ENCODE measurements around the gene PRR20G. TPM values are rescaled to one million over a fixed set of nuclear protein-coding genes. Genes with fewer than 3 reads are reported as not detected.

PRR20G gene
- total RNA-seq, result not detected
- polyA plus RNA-seq (2013, experiment 1 of 2), result not detected
- not detected for polyA plus RNA-seq (2013, experiment 2 of 2)
- 0 to 0.08 (median 0) reads per million in 172 experiments for total RNA-seq

DNA sequence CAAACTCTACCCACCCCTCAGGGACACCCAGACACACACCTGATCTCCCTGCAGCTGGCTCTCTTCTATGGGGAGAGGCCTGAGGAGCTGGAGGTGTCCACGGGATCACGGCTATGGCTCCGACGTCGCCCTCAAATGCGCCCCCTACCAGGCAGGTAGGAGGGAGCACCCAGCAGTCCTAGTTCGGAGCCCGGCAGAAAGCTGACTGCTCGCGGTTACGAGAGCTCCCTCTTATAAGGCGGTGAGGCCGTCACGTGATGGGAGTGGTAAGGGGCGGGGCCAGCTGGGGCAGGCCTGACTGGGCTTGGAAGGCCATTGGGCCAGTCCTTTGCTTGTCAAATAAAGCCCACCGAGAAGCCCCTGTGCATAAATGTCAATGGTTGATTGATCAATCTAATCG, at the start of gene PRR20G:
TSS of gene PRR20G (minus strand) at position 207 of the 400 bp plus-strand sequence. CDS start 681 bp downstream, outside the sequence.
- H3K27ac Mint-ChIP-seq, result no peak within 1 kb of the TSS
- DNase-seq (no peak), ATAC-seq (ENCODE audit: poor library complexity) (no peak)
- Histone ChIP-seq H3K27me3 (ENCODE audit: control insufficient read depth in 1 of 2, insufficient read depth in 2 of 2, low read length in 2 of 2) (peaks cover 0 to 3% of the 10 kb centered on the region in 2 experiments), H3K4me3 (ENCODE audit: low read length) (no peak within 1 kb of the TSS), H3K27ac (ENCODE audit: low read depth in 1 of 2, low read length in 2 of 2) (no peak within 1 kb of the TSS), H3K36me3 (ENCODE audit: insufficient read depth, low read length) (no peaks in the 10 kb centered on the region), H3K4me1 (ENCODE audit: insufficient read depth, low read length) (no peaks in the 10 kb centered on the region), H3K9me3 (ENCODE audit: control insufficient read depth in 1 of 2, insufficient read depth in 1 of 2, low read length in 2 of 2) (peaks cover 0 to 32% of the 10 kb centered on the region in 2 experiments)
- intact Hi-C loops (cut with DNase I, micrococcal nuclease), result no loop called here
- no peak for TF ChIP-seq CTCF (IDR thresholded peaks at IDR 0.05)
- peaks cover 17% of the 10 kb centered on the region for H3K27me3 Mint-ChIP-seq
- H3K4me1 Mint-ChIP-seq (ENCODE audit: low read depth), result no peaks in the 10 kb centered on the region
- ChIA-PET POLR2A (no interaction called here), CTCF (no interaction called here)
- H3K9me3 Mint-ChIP-seq, result peaks cover 6% of the 10 kb centered on the region
- H3K36me3 Mint-ChIP-seq (ENCODE audit: low read depth), result no peaks in the 10 kb centered on the region
- no peak within 1 kb of the TSS for H3K4me3 Mint-ChIP-seq

DNA sequence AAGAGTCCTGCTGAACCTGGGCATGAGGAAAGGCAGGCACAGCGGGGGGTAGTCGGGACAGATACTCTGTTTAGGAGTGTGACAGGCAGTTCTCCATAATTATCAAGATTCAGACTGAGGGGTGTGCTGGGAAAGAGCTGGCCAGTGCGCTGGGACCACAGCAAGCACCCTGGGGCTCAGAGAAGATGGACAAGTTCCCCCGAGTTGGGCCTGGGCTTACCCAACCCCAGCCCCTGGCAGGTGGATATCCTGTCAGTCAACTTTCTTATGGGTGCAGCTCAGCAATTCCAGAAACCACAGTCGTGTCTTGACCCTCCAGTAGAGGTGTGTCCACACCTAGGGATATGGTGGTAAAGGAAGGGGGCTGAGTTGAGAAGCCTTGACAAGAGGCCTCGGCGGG, 49.2 kb upstream of the PRR20G start:
- H3K27me3 Mint-ChIP-seq, result peaks cover 47% of the 10 kb centered on the region
- Histone ChIP-seq H3K36me3 (ENCODE audit: insufficient read depth, low read length) (no peaks in the 10 kb centered on the region), H3K27me3 (ENCODE audit: control insufficient read depth in 1 of 2, insufficient read depth in 2 of 2, low read length in 2 of 2) (peaks cover 9 to 29% of the 10 kb centered on the region in 2 experiments), H3K27ac (ENCODE audit: low read depth in 1 of 2, low read length in 2 of 2) (no peak overlapping the region), H3K9me3 (ENCODE audit: control insufficient read depth in 1 of 2, insufficient read depth in 1 of 2, low read length in 2 of 2) (peaks cover 11 to 28% of the 10 kb centered on the region in 2 experiments), H3K4me3 (ENCODE audit: low read length) (no peak overlapping the region), H3K4me1 (ENCODE audit: insufficient read depth, low read length) (no peaks in the 10 kb centered on the region)
- CTCF ChIA-PET, result no interaction called here
- peaks cover 14% of the 10 kb centered on the region for H3K9me3 Mint-ChIP-seq
- POLR2A ChIA-PET, result no interaction called here
- no peaks in the 10 kb centered on the region for H3K36me3 Mint-ChIP-seq (ENCODE audit: low read depth)
- intact Hi-C loops (cut with DNase I, micrococcal nuclease), result no loop called here
- H3K4me1 Mint-ChIP-seq (ENCODE audit: low read depth), result no peaks in the 10 kb centered on the region
- no peak overlapping the region for H3K27ac Mint-ChIP-seq
- no peak for ATAC-seq (ENCODE audit: poor library complexity)
- H3K4me3 Mint-ChIP-seq, result no peak overlapping the region
- DNase-seq, result no peak
- no peak for TF ChIP-seq CTCF (IDR thresholded peaks at IDR 0.05)

DNA sequence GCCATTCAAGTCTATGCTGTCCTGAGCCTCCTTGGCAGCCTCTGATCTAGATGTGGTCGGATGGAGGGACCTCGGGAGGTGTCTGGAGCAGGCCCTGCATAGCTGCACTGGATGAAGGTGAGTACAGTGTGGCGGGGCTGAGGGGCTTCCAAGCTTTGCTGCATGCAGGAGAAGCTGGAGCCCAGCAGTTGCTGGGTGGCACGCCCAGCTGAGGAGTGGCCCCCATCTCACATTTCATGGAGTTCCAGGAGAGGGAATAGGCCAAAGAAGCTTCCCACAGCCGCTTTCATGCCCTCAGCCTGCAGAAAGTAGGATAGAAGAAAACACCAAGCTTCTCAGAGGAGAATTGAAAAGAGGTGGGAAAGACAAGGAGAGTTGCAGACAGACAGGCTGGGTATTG, 48.3 kb upstream of the PRR20G start:
- Histone ChIP-seq H3K4me3 (ENCODE audit: low read length) (no peak overlapping the region), H3K36me3 (ENCODE audit: insufficient read depth, low read length) (no peaks in the 10 kb centered on the region), H3K9me3 (ENCODE audit: control insufficient read depth in 1 of 2, insufficient read depth in 1 of 2, low read length in 2 of 2) (peaks cover 11 to 28% of the 10 kb centered on the region in 2 experiments), H3K27me3 (ENCODE audit: control insufficient read depth in 1 of 2, insufficient read depth in 2 of 2, low read length in 2 of 2) (peaks cover 9 to 26% of the 10 kb centered on the region in 2 experiments), H3K27ac (ENCODE audit: low read depth in 1 of 2, low read length in 2 of 2) (no peak overlapping the region), H3K4me1 (ENCODE audit: insufficient read depth, low read length) (no peaks in the 10 kb centered on the region)
- no peaks in the 10 kb centered on the region for H3K4me1 Mint-ChIP-seq (ENCODE audit: low read depth)
- peaks cover 40% of the 10 kb centered on the region for H3K27me3 Mint-ChIP-seq
- H3K36me3 Mint-ChIP-seq (ENCODE audit: low read depth), result no peaks in the 10 kb centered on the region
- ChIA-PET CTCF (no interaction called here), POLR2A (no interaction called here)
- no peak overlapping the region for H3K27ac Mint-ChIP-seq
- H3K4me3 Mint-ChIP-seq, result no peak overlapping the region
- no peak for DNase-seq
- H3K9me3 Mint-ChIP-seq, result peaks cover 17% of the 10 kb centered on the region
- no peak for ATAC-seq (ENCODE audit: poor library complexity)
- intact Hi-C loops (cut with DNase I, micrococcal nuclease), result no loop called here
- no peak for TF ChIP-seq CTCF (IDR thresholded peaks at IDR 0.05)
